Measurements from ENCODE around the gene MRPL37.
"Not testable (repeated sequence)": the region's sequence is repeated elsewhere in the genome, so short reads cannot be mapped to it uniquely, and the experiment has no call there.

MRPL37 gene

DNA sequence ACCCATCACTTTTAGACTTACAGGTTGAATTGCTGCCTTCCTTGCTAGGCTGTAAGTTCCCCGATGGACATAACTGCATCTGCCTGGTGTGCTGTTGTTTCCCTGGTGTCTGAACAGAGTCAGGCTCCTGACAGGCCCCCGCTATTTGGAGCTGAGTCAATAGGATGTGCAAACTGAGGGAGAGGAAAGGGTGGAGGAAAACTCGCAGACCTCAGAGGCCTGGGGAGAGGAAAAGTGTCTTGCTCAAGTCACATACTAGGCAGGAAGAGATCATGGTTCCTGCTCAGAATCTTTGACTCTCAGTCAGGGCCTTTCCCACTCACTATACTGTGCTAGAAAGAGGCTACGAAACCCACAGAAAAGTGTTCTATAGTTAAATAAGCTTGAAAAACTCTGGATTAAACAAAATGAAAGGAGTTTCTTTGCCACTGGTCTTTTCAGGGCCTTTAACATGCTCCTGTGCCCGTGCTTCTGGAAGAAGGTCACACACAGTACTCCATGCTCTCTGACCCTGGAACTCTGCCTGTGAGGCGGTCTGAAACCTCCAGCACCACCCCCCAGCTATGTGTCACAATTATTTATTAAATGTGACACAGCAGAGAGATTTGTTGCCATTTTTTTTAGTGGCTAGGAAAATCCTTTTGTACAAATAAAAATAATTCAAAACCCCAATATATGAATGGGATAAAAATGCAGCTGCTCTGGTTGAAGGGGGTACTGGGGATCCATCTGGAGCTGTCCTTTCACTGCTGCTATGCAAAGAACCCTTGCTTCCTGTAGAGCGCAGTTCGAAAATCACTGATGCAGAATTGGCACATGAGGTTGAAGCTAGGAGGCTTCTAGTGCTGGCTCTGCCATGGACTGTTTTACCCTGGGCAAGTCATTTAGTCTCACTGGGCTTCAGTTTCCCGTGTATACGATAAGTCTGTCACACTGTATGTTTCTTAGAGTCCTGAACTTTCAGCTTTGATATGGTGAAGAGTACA is 27.1 kb upstream of the MRPL37 start:
- no peak for DNase-seq

DNA sequence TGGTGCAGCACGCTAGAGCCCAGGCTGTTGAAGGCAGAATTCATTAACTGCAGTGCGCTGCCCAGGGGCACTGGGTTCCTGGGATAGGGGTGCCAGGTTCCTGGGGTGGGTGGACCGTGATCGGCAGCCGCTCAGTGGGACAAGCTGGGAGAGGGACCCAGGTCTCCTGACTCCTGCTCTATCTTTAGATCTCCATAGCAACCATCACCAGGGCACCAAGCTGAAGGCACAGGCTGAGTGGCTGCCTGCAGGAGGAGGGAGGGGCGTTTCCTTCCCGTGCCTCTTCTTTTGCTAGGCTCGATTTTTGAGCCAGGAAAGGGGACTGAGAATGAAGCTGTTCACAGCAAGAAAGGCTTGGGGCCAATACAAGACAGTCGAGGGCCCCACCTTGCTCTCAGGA is 26.3 kb upstream of the MRPL37 start:
- no peak for DNase-seq

DNA sequence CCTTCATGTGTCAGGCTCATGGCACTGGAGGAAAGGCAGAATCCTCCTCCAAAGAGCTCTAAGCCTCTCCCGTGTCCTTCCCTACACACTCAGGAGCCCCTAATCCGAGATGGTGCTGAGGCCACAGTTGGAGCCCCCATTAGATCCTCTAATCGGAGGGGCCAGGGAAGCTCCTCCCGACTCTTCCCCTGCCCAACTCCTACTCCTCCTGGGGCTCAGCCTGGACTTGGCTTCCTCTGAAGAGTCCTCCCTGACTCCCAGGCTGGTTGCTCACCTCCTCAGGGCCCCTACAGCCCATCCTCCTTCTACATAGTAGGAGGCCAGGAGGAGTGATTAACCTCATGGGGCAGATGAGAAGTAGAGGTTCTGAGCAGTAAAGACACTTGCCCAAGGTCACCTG is 25.9 kb upstream of the MRPL37 start:
- DNase-seq, result no peak

DNA sequence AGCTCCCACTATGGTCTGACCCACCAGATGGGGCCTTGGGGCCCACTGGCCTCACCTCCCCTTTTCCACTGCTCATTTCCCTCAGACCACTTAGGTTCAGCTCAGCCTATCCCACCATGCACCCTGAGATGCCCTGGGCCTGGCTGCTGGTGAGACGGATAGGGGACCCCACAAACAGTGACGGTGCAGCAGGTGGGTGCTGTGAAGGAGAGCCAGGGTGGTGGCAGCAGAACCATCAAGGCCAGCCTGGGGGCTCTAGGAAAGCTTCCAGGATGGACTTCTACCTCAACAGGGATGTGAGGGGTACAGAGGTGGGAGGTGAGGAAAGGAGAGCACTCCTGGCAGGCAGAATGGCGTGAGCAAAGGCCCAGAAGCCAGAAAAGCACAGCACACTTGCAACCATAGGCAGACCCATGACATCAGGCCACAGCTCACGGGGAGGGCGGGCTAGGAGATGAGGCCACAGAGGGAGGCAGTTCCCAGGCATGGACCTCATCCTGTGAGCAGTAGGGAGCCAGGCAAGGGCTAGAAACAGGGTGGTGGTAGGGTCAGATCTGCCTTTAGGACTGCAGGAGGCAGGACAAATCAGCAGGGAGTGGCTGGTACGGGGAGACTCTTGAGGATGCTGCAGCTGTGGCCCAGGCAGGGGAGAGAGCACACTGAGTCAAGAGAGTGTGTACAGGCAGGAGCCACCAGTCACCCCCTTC is 23.2 kb upstream of the MRPL37 start:
- DNase-seq, result no peak

DNA sequence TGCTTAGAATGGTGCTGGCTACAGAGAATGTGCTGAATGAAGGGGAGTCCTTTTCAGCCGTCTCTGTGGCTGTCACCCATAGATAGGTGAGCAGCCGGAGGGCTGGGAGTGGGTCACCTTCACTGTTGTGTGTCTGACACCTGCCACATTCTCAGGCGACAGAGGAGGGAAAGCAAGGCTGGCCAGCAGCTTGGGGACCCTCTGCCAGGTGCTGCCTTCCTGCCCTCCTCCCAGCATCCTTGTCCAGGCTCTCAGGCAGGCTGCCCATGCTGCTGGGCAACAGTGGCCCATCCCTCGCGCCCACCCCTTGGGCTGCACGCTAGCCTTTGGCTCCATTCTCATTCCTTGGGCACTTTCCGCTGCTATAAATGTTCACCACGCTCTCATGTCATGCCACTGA is 22.2 kb upstream of the MRPL37 start:
- DNase-seq, result no peak

DNA sequence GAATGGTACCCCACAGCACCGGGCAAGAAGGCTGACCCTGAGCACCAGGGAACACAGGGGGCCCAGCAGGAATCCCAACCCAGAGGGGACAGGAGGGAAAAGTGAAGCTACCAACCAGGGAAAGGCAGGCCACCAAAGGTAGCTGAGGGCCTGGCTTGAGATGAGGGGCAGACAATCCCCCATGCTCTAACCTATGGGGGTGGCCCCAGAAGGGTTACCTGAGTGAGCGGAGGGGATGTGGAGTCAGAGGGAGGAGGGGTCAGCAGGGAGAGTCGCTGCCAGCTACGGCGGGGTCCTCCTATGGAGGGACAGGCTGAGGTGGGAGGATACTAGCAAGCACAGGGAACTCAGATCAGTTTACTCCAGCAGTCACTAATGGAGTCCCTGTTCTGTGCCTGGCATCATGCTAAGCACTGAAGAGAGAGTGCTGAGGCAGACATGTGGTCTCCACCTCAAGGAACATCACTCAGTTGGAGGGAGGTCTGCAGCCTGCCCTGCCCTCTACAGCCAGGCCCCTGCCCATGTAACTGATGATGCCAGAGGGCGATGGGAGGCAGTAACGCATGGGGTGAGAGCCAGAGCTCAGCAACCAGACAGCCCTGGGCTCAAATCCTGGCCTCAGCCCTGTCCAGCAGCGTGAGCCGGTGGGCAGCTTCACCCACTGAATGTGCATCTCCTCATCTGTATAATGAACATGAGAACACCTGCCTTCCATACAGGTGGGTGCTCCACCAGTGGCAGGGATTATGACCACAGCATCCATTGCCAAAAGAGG is 21.5 kb upstream of the MRPL37 start:
- no peak for DNase-seq

DNA sequence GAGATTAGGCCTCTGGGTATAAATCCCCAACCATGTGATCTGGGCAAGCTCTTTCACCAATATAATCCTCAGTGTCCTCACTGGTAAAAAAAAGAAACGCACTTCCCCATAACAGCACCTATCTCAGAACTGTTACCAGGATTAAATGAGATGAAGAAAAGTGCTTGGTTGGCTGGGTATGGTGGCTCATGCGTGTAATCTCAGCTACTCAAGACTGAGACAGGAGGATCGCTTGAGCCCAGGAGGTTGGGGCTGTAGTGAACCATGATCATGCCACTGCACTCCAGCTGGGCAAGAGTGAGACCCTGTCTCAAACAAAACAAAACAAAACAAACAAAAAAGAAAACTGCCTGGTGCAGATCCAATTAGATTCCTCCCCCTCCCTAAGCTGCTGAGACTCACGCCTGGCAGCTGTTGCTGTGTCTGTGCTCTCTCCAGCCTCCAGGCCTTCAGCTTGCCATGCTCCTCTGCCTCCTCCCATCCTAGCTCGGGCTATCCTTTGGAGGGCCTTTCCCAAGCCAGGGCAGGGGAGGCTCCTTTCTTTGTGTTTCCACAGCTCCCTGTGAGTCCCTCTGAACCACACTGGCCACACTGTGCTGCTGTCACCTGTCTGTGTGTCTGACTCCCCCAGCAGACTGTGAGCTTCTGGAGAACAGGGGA is 19.1 kb upstream of the MRPL37 start:
- no peak for DNase-seq

DNA sequence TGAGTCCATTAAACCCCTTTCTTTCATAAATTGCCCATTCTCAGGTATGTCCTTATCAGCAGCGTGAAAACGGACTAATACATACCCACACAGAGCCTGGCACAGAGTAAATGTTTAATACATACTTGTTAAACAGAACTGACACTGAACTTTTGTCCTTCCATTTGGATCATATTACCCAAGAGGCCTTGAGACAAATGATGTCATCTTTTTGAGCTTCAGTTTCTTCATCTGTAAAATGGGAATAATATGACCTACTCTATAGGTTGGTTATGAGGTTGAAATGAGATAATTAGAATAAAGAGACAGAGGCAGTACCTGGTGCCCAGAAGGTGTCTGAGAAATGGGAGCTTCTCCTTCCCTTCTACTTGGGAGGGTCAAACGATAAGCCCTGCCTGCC is 13.9 kb upstream of the MRPL37 start:
- no peak for DNase-seq

DNA sequence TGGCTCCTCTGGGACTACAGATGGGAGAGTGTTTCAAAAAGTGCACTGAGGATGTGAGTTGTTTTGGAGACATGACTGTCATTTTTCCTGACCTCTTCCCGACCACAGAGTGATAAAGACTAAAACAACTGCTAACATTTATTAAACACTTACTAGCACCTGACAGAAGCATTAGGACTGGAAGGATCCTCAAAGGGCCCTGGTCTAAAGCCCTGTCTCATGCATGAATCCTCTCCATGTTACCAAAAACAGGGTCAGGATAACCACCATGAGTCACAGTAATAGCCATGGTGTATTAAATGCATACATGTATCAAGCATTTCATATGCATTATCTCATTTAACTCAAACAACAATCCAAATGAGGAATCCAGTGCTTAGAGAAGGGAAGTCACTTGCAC is 11.7 kb upstream of the MRPL37 start:
- DNase-seq, result no peak

DNA sequence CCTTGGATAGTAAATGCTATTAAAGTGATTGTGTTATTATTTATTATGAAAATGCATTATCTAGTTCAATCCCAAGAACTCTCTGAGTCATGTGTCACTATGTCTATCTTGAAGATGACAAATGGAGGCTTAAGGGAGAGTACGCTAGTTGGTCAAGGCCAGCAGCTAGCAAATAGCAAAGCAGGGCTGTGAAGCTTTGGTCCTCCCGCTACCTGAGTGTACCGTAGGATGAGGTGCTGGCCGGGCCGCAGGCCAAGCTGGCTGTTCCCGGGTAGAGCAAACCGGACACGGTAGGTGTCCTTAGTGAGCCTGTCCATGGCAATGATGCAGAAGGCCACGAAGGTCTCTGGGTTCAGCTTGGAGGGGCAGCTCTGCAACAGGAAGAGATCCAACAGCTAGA is 9.4 kb upstream of the MRPL37 start:
- DNase-seq, result no peak

DNA sequence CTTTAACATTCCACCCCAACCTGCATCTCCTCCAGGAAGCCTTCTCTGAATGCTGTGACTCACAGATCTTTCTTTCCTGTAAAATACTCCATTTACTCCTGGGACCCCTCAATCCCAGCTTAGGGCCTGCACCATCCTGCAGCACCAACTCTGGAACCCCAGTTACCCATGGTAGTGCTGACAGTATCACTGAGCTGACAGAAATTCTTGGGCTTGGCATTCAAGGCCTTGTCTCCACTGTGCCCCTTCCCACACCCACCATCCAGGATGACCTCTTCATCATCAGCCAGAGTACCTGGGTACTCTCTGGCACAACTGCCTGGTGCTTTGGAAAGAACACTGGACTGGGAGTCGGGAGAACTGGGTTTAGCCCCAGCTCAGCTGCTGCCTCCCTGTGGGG is 8.4 kb upstream of the MRPL37 start:
- no peak for DNase-seq

DNA sequence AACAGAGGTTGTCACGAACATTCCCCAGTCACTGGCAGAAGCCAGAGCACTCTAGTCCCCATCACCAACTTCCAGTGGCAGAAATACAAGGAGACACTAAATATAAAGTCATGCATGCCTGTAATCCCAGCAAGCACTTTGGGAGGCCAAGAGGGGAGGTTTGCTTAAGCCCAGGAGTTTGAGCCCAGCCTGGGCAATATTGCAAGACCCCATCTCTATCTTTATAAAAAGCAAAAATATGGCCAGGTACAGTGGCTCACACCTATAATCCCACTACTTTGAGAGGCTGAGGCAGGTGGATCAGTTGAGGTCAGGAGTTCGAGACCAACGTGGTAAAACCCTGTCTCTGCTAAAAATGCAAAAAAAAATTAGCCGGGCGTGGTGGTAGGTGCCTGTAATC is 6.5 kb upstream of the MRPL37 start:
- no peak for DNase-seq

DNA sequence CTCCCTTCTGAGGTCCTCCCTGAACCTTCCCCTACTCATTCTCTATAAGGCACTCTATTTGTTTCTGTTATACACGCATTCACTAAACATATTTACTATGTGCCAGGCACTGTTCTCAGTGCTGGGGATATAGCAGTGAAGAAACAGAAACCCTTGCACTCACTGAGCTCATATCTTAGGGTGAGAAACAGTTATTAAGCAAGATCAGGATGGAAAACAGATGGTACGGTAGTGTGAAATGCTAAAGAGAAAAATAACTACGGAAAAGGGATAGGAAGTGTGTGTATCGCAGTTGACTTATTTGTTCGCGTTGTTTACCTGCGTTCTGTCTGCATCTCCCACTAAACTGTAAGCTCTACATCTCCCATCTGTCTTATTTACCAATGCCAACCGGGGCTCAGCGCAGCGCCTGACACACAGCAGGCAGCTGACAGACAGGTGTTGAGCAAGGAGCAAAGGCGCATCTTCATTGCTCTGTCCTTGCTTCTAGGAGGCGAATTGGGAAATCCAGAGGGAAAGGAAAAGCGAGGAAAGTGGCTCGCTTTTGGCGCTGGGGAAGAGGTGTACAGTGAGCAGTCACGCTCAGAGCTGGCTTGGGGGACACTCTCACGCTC is 709 bp upstream of the MRPL37 start:
- no peak for DNase-seq

DNA sequence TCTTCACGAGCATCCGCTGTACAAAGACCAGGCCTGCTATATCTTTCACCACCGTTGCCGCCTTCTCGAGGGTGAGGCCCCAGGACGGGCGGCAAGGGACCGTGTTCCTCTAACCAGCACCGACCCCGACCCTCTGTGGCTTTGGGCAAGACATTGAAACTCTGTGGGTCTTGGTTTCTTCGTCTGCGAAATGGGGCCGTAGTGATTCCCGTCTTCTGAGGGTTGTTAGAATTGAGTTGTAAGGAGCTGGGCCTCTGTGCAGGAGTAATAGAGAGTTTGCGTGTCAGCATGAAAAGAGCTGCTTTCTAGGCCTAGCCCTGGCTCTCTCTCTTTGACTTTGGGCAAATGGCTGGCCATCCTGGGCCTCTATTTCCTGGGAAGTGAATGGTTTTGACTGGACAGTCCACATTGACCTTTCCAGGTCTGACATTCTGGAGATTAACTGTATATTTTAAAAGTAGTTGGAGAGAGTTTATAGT is 591 bp downstream of the MRPL37 start:
- no peak for DNase-seq

DNA sequence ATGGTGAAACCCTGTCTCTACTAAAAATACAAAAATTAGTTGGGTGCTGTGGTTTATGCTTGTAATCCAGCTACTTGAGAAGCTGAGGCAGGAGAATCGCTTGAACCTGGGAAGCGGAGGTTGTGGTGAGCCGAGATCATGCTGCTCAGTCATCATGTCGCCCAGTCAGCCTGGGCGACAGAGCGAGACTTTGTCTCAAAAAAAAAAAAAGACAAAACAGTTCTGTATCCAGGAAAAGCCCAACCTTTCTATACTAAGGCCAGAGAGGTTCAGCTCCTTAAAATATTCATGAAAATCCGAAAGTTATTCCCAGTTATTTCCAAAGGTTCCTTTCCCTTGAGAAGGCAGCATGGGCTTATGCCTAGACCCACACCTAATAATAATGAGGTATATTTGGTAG is 4.2 kb downstream of the MRPL37 start:
- DNase-seq, result no peak

DNA sequence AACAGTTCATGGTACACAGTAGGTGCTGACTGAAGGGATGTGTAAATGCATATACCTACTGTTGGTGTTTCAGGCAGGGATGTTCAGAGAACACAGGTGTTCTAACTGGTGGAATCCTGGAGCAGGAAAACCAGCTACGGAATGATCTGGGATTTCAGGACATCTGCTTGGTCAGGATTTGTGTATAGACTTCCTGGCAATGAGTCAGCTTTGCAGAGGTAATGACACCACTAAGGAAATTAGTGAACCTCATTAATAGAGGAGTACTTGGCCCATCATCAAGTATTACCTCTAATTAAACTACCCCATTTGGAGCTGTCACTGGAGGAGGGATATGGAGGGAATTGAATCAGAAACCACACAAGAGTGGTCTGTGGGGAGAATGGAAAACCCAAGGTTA is 7.3 kb downstream of the MRPL37 start:
- no peak for DNase-seq

DNA sequence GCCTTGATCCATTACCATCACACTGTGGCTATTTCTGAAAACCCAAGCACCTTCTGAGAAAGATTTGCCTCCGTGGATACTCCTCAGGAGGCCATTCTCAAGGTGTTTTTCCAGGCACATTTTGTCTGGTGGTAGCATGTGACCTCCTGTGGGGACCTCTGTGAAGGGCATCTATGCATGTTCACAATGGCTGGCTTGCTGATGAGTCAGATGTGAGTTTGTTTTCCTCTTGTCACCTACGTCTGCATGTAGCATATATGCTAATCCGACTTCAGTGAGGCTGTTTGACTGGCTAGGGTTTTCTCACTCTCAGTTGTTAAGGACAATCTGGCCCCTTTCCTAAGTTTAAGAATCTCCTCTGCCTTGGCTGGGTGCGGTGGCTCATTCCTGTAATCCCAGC is 7.9 kb downstream of the MRPL37 start:
- not testable (repeated sequence) for DNase-seq

DNA sequence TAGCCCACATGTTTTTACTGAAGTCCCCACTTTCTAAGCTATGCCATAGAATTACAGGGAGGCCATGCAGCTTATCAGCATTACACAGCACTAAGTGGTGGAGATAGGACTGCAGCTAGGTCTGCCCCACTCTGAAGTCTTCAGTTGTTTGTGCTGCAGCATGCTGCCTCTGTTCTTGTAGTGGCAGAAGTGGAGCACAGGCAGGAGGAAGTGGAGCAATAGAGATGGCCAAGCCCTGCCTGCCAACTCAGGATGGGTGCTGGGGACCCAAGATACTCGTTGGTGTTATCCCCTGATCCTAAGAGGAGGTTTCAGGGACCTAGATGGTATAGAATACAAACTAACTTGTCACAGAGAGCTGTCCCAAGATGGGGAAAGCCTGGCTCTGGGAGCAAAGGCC is 12.9 kb downstream of the MRPL37 start:
- no peak for DNase-seq

DNA sequence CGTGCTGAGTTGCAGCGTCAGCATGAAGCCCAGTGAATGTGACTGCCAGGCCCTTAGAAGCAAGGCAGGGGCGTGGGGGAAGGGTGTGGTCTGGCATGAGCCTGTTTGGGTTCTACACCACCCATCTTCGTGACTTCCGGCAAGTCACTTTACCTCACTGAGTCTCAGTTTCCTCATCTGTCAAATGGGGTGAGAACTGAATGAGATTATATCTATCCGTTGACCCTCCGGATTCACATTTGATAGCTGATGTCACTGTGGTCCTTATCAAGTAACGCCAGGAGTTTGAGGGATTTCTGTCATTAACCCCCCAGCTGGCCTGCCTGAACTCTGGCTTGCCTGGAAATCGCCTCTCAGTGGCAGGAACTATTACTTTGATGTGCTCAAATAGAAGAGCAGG is 15.6 kb downstream of the MRPL37 start:
- no peak for DNase-seq

DNA sequence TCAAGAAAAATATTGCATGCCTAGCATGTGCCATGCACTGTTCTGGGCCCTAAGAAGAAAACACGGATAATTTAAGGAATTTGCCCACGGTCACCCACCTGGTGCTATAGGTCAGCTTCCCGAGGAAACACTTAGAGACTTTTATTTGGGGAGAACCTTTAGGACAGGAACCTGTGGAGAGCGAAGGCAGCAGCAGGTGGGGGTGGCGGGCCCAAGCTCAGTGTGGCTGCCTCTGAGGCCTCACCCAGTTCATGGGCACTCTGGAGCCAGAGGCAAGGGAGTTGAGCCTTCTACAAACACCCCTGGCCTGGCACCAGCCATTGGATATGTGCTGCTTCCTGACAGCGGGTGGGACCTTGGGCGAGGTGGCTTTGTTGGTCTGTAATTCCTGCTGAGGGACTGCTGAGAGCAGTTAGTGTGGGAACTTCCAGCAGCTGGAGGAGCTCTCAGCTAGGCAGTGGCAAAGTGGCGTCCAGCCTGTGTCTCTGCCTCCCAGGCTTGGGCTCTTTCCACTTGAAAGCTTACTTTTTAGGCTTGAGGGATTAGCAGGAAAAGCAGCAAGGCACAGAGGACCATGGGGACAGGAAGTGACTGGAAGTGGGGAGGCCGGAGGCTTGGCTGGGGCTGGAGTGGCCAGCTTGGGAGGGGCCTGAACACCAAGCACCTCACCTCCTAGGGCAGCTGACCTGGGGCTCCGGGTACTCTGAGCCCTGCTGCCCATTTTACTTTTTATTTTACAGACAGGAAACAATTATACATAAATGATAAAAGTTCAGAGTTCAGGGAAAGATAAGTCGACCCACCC is 19.1 kb downstream of the MRPL37 start:
- DNase-seq, result no peak

DNA sequence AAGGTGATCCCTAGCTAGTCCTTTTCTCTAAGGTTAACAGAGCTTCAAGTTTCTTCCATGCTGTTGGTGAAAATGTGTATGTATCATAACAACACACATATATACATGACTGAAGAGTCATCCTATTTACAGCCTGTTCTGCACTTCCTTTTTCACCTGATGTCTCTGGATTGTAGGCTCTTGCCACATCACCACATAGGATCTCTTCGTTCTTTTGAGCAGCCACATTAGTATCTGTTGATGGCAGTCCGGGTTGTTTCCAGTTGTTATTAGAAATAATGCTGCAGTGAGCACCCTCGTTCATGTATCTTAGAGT is 19.7 kb downstream of the MRPL37 start:
- no peak for DNase-seq

Data from stimulated activated CD4-positive, alpha-beta T cell treated with anti-CD3 and anti-CD28 coated beads, Interleukin-12 subunit alpha, Interleukin-12 subunit beta, amount 100 ng/mL, for 4 hours (primary cell).